Fibroblast of skin of abdomen (primary cell): ENCODE results near the gene LAMA2.

Experiments used
- DNase-seq: peaks from one replicate; pipeline ENCODE4 v3.0.0-alpha.2; 2013

Gene LAMA2

DNA sequence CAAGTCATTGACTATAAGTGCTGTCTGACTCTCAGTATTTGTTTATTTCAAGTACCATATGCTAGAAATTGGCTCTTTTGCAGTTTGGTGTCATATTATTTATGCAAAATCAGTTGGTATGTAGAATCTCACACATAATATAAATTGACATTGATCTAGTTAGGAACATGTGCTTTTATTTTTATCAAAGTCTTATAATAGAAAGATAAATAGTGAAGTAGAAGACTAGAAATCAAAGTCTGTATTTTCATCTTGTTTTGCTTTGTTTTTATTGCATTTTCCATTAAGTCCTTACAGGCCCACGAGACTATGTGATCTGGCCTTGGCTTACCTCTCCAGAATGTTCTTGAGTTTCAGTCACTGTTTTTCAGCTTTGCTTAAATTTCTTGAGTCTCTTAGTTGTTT is 300.3 kb downstream of the LAMA2 start:
- no peak for DNase-seq

DNA sequence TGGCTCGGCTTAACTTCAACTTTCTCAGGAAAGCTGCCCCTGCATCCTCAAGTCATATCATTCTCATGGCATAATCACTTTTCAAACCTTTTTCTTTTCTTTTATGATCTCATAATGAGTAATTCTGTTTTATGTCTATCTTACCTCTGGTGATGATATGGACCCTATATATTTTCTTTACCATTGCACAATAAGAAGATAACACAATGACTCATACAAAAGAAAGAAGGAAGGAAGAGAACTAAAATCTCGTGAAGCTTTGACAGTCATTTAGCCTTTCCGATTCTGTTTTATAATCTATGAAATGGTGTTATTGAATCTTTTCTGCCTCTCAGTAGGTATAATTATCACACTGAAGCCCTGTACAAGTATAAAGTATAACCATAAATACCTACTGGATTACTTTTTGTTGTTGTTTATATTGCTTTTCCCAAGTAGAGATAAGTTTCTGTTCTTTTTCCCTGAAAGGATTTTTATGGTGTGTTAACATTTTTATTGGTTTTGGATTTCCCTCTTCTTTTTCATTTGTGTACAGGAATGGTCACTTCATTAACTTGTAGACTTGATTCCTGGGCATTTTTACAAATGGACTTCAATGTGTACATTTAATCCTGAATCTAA is 300.9 kb downstream of the LAMA2 start:
- peak; percentile 40 for DNase-seq

GRCh38 chr6:129184324-129184723 is 301.4 kb downstream of the LAMA2 start:
- no peak for DNase-seq

DNA sequence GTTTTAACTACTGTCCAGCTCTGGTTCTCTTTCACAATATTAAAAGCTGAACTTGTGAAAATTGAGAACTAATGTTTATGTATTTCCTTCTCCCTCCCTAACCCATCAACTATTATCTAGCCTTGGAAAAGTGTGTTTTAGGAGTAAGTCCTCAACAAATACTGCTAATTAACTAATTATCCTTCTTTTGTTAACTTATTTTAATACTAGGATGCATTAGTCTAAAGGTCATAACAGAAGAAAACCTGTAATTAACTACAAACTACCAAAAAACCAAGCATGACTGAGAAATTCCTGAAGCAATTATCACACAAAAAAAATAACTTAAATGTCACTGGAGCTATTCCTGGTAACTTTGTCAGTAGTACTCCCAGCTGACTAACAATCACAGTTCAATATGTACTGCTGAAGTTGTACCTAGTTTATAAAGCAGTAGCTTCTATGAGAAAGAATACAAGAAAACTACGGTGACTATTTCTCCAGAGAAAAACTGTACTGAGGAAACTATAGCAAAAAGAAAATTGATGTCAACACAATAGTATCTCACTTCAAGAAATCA is 301.9 kb downstream of the LAMA2 start:
- DNase-seq: peak; percentile 14

DNA sequence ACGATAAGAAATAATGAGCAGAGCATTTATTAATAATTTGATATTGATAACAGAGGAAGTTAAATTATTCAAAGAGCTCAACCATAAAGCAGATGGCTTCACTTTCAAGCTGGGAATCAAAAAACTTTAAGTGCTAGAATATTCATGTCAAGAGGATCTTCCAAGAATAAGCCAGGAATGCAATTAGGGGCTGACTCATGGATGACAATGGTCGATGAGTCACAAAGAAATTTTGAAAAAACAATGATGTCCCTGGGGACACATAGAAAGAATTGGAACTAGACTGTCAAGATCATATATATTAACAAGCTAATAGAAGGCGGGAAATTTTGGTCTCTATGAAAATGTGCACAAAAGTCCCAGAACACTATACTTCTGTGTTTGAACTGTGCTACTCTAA is 304.1 kb downstream of the LAMA2 start:
- peak; percentile 84 for DNase-seq

- DNase-seq: no peak
Measured at GRCh38 chr6:129188306-129188705, 305.4 kb downstream of the LAMA2 start.

- peak; percentile 33 for DNase-seq
Measured at GRCh38 chr6:129188795-129189194, 305.9 kb downstream of the LAMA2 start.

- DNase-seq: peak; percentile 16
Measured at GRCh38 chr6:129189266-129189665, 306.3 kb downstream of the LAMA2 start.

DNA sequence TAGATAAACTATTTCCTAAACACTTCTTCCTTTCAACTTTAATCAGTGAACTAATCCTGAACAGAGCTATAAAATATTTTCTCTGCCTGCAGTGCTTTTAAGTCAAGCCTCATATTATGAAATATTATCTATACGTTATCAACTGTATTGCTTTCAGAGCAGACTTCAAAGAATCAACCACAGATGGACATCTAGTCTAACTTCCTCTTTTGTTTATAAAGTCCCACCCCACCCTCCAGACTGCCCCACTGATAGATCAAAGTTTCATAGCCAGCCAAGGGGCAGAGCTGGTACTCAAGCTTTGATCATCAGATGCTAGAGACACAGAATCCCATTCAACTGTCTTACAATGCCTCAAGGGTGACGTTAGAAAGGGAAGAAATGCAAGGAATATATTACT is 308.3 kb downstream of the LAMA2 start:
- DNase-seq: no peak

- DNase-seq: no peak
Measured at GRCh38 chr6:129192458-129192989, 309.6 kb downstream of the LAMA2 start.

GRCh38 chr6:129194306-129194941 is 311.5 kb downstream of the LAMA2 start:
- no peak for DNase-seq

DNA sequence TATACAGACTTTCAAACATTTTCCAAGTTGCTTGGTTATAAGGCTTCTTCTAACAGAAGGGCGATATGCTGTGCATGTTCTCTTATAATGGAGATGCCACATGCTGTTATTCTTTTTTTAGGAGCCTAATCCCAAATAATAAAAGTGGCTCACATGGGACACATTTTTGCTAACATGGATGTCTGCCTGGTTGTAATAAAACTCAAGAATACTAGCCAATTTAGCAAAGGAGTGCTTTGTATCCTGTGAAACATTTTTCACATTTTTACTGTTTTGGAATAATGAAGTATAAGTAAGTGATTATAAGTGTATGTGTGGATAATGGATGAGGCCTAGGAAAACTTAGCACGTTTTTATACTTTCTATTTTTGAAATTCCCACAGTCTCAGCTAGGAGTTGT is 312.2 kb downstream of the LAMA2 start:
- no peak for DNase-seq

DNA sequence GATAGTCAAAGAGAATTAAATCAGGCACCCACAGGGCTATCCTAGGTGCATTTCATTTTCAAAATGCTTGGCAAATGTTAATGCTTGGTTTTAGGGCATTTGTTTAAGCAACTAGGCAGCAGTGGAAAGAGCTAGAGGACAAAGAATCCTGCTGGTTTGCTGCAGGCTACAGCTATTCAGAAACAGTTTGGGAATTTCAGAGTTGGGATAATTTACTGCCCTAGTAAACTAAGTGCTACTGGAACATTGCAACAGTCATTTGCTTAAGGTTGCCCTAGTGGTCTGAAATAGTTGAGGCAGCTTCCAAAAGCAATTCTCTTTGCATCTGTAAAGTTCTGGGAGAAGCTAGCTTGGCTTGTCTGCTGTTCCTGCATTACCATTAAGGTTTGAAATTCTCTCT is 312.7 kb downstream of the LAMA2 start:
- no peak for DNase-seq

- no peak for DNase-seq
Measured at GRCh38 chr6:129197154-129197553, 314.2 kb downstream of the LAMA2 start.

- no peak for DNase-seq
Measured at GRCh38 chr6:129200151-129200550, 317.2 kb downstream of the LAMA2 start.

DNA sequence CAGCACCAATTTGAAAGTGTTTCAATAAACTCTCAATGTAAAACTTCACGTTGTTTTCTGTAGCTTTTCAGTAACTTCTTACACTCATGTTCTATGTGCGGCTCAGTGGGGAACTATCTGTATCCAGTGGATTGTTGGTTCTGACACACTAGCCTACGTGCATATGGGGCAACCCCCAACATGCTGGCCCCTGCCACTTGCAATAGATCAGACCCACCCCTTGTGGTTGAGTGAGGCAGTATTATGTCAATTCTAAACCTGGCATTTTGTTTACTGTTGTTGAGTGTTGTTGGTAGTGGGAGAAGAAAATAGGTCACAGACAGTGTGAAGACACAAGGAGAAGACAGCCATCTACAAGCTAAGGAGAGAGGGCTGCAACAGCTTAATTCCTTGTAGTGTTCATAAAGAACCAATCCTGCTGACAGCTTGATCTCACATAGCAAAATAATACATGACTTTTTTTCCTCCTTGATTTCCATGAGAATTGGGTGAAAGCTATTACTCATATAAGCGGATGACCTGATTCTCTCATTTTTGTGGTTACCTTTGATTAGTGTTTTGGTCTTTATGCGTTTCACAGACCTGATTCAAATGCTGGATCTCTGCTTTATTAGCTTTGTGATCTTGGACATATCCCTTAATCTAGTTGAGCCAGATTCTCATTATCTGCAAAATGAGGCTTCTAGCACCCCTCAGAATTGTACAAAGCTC is 320.4 kb downstream of the LAMA2 start:
- peak; percentile 57 for DNase-seq

- DNase-seq: no peak
Measured at GRCh38 chr6:129206821-129207220, 323.9 kb downstream of the LAMA2 start.

GRCh38 chr6:129207832-129208231 is 324.9 kb downstream of the LAMA2 start:
- no peak for DNase-seq

DNA sequence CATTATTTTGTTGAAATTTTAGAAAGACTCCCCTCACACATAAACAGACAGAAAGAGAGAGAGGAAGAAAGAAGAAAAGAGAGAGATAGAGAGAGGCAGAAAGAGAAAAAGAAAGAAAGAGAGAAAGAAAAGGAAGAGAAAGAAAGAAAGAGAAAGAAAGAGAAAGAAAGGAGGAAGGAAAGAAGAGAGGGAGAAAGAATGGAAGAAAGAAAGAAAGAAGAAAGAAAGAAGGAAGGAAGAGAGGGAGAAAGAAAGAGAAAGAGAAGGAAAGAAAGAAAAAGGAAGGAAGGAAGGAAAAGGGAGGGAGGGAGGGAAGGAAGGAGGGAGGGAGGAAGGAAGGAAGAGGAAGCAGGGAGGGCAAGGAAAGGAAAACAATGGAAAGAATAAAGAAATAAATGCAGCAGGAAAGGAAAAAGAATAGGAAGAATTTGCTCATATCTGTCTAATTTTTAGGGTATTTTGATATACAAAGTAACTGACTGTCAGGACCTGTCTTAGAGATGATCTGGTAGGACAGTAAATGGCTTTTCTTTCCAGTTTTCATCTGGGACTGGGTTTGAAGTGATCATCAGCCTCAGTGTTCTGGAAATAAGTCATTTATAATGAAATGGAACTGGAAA is 325.6 kb downstream of the LAMA2 start:
- DNase-seq: no peak

DNA sequence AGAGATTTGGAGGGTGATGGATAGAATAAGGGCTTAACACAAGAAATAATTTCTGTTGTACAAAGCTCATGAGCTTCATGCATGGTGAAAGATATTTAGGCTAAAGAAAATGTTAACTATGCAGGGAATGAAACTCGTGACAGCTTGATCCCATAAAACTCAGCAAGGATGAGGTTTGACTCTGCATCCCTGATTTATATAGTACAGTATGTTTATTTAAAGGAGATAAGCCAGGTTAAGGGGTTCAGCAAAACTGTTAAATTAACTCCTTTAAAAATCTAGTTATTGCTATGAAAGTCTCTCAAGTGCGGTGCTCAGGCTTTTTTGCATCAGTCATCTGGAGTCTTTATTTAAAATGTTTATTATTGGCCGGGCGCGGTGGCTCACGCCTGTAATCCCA is 326.4 kb downstream of the LAMA2 start:
- DNase-seq: peak; percentile 35

DNA sequence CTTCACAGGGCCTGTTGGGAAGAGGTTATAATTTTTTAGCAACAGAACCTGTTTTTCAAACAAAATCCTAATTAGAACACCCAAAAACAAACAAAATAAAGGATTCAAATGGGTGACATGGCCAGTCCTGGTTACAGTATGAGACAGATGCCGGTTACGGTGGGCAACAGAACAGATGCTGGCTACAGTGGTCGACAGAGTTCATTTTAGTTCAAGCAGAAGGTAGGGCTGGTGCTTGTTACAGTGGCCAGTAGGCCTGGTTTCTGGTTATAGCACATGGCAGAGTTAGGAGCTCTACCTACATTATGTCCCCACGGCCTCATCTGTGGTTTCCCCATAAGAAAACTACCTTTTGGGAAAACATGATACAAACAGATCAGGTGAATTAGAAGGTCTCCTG is 327.7 kb downstream of the LAMA2 start:
- no peak for DNase-seq

- no peak for DNase-seq
Measured at GRCh38 chr6:129211626-129212025, 328.7 kb downstream of the LAMA2 start.

DNA sequence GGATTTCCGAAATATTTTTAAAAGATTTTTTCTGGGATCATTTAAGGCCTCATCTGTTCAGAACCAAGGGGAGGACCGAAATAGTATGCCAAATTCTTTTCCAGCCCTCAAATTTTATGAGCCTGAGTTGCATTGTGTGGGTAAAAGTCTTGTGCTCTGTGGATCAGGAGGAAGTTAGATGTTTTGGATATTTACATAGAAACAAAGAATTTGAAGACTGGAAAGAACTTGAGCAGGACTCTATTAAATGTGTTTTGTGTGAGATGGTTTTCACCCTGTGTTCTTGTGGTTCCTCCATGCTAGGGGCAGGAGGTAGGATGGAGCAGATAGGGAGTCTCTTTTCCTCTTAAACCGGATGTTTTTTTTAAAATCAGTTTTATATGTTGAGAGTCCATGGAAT is 329.1 kb downstream of the LAMA2 start:
- DNase-seq: peak; percentile 32
